ENCODE results near the gene P4HTM.

GRCh38 chr3:48996640-48997039, 6.6 kb downstream of the P4HTM start:
- TF ChIP-seq EZH2 (IDR thresholded peaks at IDR 0.05; ENCODE audit: insufficient read depth, low read length) (no peak), CTCF (IDR thresholded peaks at IDR 0.05; ENCODE audit: insufficient read depth, low read depth, low read length) (no peak)
